ENCODE measurements around the gene TAF3. TPM values are rescaled to one million over a fixed set of nuclear protein-coding genes. Genes with fewer than 3 reads are reported as not detected.

The TAF3 gene
- polyA plus RNA-seq, 3 donors = 1.6 to 3.9 (median 3.4) TPM

GRCh38 chr10:7817984-7818294 lies 366 bp upstream of the TAF3 start:
- WGBS (ENCODE audit: insufficient coverage) = 0% methylated on average over 10 of the region's 10 CpGs
- Histone ChIP-seq H2AFZ (ENCODE audit: insufficient read depth, low read depth, low read length, poor library complexity, severe bottlenecking) (peak overlapping the region; percentile 98), H3K4me3 (replicated peaks in 1 of 3; ENCODE audit: low read depth in 2 of 3, low read length in 3 of 3) (peak overlapping the region; percentile 64 to 99 (median 89)), H3K27ac (ENCODE audit: low read depth in 1 of 2, low read length in 2 of 2) (peak overlapping the region in 1 of 2 donors; percentile 82), H3K36me3 (replicated peaks in 1 of 2; ENCODE audit: control insufficient read depth in 1 of 2, insufficient read depth in 2 of 2, low read length in 2 of 2) (peaks cover 4 to 26% of the 10 kb centered on the region in 2 donors), H3K4me2 (replicated peaks; ENCODE audit: extremely low read depth, low read length, poor library complexity, severe bottlenecking) (peak overlapping the region; percentile 95), H3K4me1 (ENCODE audit: control insufficient read depth in 1 of 2, insufficient read depth in 2 of 2, low read length in 2 of 2) (peaks cover 20 to 22% of the 10 kb centered on the region in 2 donors), H3K27me3 (ENCODE audit: control insufficient read depth in 2 of 2, insufficient read depth in 2 of 2, low read length in 2 of 2) (no peaks in the 10 kb centered on the region), H3K9me3 (replicated peaks in 1 of 2; ENCODE audit: control insufficient read depth in 1 of 2, insufficient read depth in 1 of 2, low read length in 2 of 2) (no peaks in the 10 kb centered on the region), H3K9ac (ENCODE audit: insufficient read depth, low read length, poor library complexity, severe bottlenecking) (peak overlapping the region; percentile 91), H4K20me1 (ENCODE audit: insufficient read depth, low read length) (no peaks in the 10 kb centered on the region), H3K79me2 (ENCODE audit: insufficient read depth, low read length) (peaks cover 37% of the 10 kb centered on the region)
- H3K9me3 Mint-ChIP-seq = peaks cover 0 to 2% (median 0%) of the 10 kb centered on the region in 7 donors
- H3K36me3 Mint-ChIP-seq = peaks cover 5 to 15% of the 10 kb centered on the region in 2 donors
- intact Hi-C loops (cut with micrococcal nuclease) = loop anchor here (2.0 kb wide), 2 partner anchors 29 to 31 kb away; partner anchors contain the start of genes ATP5F1C (in 1 of the 2) and KIN (in 1 of the 2)
- H3K27me3 Mint-ChIP-seq (ENCODE audit: low read depth in 3 of 3) = peaks cover 4 to 6% (median 5%) of the 10 kb centered on the region in 3 donors
- peaks cover 29% of the 10 kb centered on the region for H3K4me1 Mint-ChIP-seq
- peak overlapping the region; percentile 92 to 99 for H3K4me3 Mint-ChIP-seq
- no peak for TF ChIP-seq CTCF (IDR thresholded peaks at IDR 0.05)
- no peak for DNase-seq
- H3K27ac Mint-ChIP-seq = peak overlapping the region in 6 of 7 donors; percentile 59 to 94 (median 84)

DNA sequence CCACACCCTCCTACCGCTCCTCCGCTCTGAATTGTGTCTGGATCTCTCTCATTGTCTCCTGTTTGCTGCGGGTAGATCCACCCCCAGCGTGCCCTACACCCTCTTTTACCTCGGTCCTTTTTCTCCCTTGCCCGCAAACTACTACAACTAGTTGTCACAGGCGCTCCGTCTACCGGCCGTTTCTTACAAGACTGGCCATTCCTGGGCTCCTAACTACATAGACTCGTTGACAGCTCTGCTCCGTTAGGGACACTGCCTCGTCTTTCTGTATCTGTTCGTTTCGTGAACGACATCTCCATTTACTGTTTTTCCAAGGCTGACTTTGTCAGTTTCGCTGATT lies 786 bp downstream of the TAF3 start:
- peaks cover 24% of the 10 kb centered on the region for H3K4me1 Mint-ChIP-seq
- peak overlapping the region; percentile 91 for H3K9ac ChIP-seq (ENCODE audit: insufficient read depth, low read length, poor library complexity, severe bottlenecking)
- peak overlapping the region; percentile 95 for H3K4me2 ChIP-seq (replicated peaks; ENCODE audit: extremely low read depth, low read length, poor library complexity, severe bottlenecking)
- no peaks in the 10 kb centered on the region for H3K27me3 ChIP-seq (ENCODE audit: control insufficient read depth in 2 of 2, insufficient read depth in 2 of 2, low read length in 2 of 2)
- peaks cover 37% of the 10 kb centered on the region for H3K79me2 ChIP-seq (ENCODE audit: insufficient read depth, low read length)
- no peaks in the 10 kb centered on the region for H3K9me3 Mint-ChIP-seq
- no peaks in the 10 kb centered on the region for H4K20me1 ChIP-seq (ENCODE audit: insufficient read depth, low read length)
- peak; percentile 16 for TF ChIP-seq CTCF (IDR thresholded peaks at IDR 0.05)
- peak overlapping the region; percentile 68 to 94 (median 82) for H3K27ac Mint-ChIP-seq
- WGBS (ENCODE audit: insufficient coverage) = 0% methylated on average over 17 of the region's 17 CpGs
- peak in 2 of 3 donors; percentile 12 to 15 for DNase-seq
- H3K36me3 ChIP-seq (replicated peaks in 1 of 2; ENCODE audit: control insufficient read depth in 1 of 2, insufficient read depth in 2 of 2, low read length in 2 of 2) = peaks cover 7 to 33% of the 10 kb centered on the region in 2 donors
- peaks cover 8 to 24% of the 10 kb centered on the region in 2 donors for H3K36me3 Mint-ChIP-seq
- peak overlapping the region; percentile 92 to 99 for H3K4me3 Mint-ChIP-seq
- peak overlapping the region in 1 of 2 donors; percentile 82 for H3K27ac ChIP-seq (ENCODE audit: low read depth in 1 of 2, low read length in 2 of 2)
- H3K9me3 ChIP-seq (replicated peaks in 1 of 2; ENCODE audit: control insufficient read depth in 1 of 2, insufficient read depth in 1 of 2, low read length in 2 of 2) = no peaks in the 10 kb centered on the region
- peaks cover 18 to 22% of the 10 kb centered on the region in 2 donors for H3K4me1 ChIP-seq (ENCODE audit: control insufficient read depth in 1 of 2, insufficient read depth in 2 of 2, low read length in 2 of 2)
- peaks cover 2 to 6% (median 4%) of the 10 kb centered on the region in 3 donors for H3K27me3 Mint-ChIP-seq (ENCODE audit: low read depth in 3 of 3)
- peak overlapping the region; percentile 64 to 99 (median 89) for H3K4me3 ChIP-seq (replicated peaks in 1 of 3; ENCODE audit: low read depth in 2 of 3, low read length in 3 of 3)
- intact Hi-C loops (cut with micrococcal nuclease) = loop anchor here (2.0 kb wide), 2 partner anchors 30 to 32 kb away; partner anchors contain the start of genes ATP5F1C (in 1 of the 2) and KIN (in 1 of the 2)
- H2AFZ ChIP-seq (ENCODE audit: insufficient read depth, low read depth, low read length, poor library complexity, severe bottlenecking) = peak overlapping the region; percentile 98
